GM12878 (cell line): ENCODE results near the gene KRT10. TPM values are rescaled to one million over a fixed set of nuclear protein-coding genes. Genes with fewer than 3 reads are reported as not detected.

ENCODE experiments used
- ATAC-seq: fragments of 200-7000 bp; cut with Tn5 transposase; 3 replicates; pipeline ENCODE4 v1.9.1; 2020; ENCODE audit warnings: mild to moderate bottlenecking, moderate library complexity
- BruUV-seq: library from RNA; stranded (reverse); fragments of 400-500 nt; replicated peaks from 2 replicates; lab custom pipeline; 2021; lab: Mats Ljungman, UMichigan
- CTCF ChIA-PET: fragments of 300-600 bp; sonication (Branson Sonifier 250); formaldehyde crosslinking; extraction: SDS; loops from one replicate; lab custom pipeline; 2021; ENCODE audit warnings: inconsistent platforms; lab: Yijun Ruan, JAX
- POLR2A ChIA-PET: fragments of 350-600 bp; formaldehyde crosslinking; extraction: SDS; loops from one replicate; lab custom pipeline; 2021; ENCODE audit warnings: inconsistent platforms; lab: Charles Lee
- RAD21 ChIA-PET: fragments of 300-600 bp; sonication (Branson Sonifier 250); formaldehyde crosslinking; loops from one replicate; lab custom pipeline; 2023; ENCODE audit warnings: antibody characterized with exemption; ENCODE audit not compliant: unreplicated experiment; lab: Charles Lee
- SMC1A ChIA-PET: fragments of 300-600 bp; sonication (Branson Sonifier 250); formaldehyde crosslinking; loops from one replicate; lab custom pipeline; 2023; ENCODE audit not compliant: unreplicated experiment, uncharacterized antibody; lab: Charles Lee
- DNase-seq: peaks from one replicate; pipeline ENCODE4 v3.0.0-alpha.2; 2011; ENCODE audit warnings: low read depth, low spot score
- FAIRE-seq: peaks from 3 replicates; lab custom pipeline; 2011; peaks lifted over from hg19 to GRCh38; lab: Jason Lieb, UNC
- H2AFZ ChIP-seq: 2 replicates; pipeline ENCODE4 v1.6.0; 2011; ENCODE audit warnings: low read depth, low read length, control low read depth; ENCODE audit not compliant: control insufficient read depth
- H3K27ac ChIP-seq: 2 replicates; pipeline ENCODE4 v1.5.1; 2011; ENCODE audit warnings: control low read depth; ENCODE audit not compliant: control insufficient read depth, insufficient read depth
- H3K27me3 ChIP-seq, 2 experiments: replicated peaks in 1 of 2; 2 replicates each; pipeline versions ENCODE4 v1.6.0 to v1.6.1; 2011; ENCODE audit warnings: low read length in 1 of 2; ENCODE audit not compliant: control insufficient read depth in 2 of 2, insufficient read depth in 2 of 2
- H3K36me3 ChIP-seq, 2 experiments: 2 replicates each; pipeline ENCODE4 v1.5.1; 2011; ENCODE audit warnings: low read length in 1 of 2; ENCODE audit not compliant: control insufficient read depth in 2 of 2, insufficient read depth in 2 of 2
- H3K4me1 ChIP-seq: 2 replicates; pipeline ENCODE4 v1.6.1; 2011; ENCODE audit warnings: mild to moderate bottlenecking, low read length, moderate library complexity, mixed read lengths; ENCODE audit not compliant: control insufficient read depth, insufficient read depth
- H3K4me2 ChIP-seq: 2 replicates; pipeline ENCODE4 v1.6.0; 2011; ENCODE audit warnings: control low read depth; ENCODE audit not compliant: control insufficient read depth, insufficient read depth
- H3K4me3 ChIP-seq: fragments of 200-600 bp; sonication (generic); 2 replicates; pipeline ENCODE4 v1.5.1; 2016
- H3K79me2 ChIP-seq: 2 replicates; pipeline ENCODE4 v1.6.0; 2011; ENCODE audit warnings: low read length; ENCODE audit not compliant: control insufficient read depth, insufficient read depth
- H3K9ac ChIP-seq: 2 replicates; pipeline ENCODE4 v1.8.0; 2011; ENCODE audit warnings: low read length, control low read depth, mixed read lengths; ENCODE audit not compliant: control insufficient read depth, insufficient read depth
- H3K9me3 ChIP-seq: replicated peaks from 3 replicates; pipeline ENCODE4 v1.5.1; 2011; ENCODE audit warnings: mild to moderate bottlenecking, low read length; ENCODE audit not compliant: control insufficient read depth, insufficient read depth
- H4K20me1 ChIP-seq: 2 replicates; pipeline ENCODE4 v1.6.0; 2011; ENCODE audit not compliant: control insufficient read depth, insufficient read depth
- NR2C1 ChIP-seq: fragments of 450-650 bp; IDR thresholded peaks from 2 replicates; pipeline ENCODE4 v1.6.1; 2017; ENCODE audit warnings: antibody characterized with exemption, mild to moderate bottlenecking, moderate library complexity
- SPI1 ChIP-seq: IDR thresholded peaks from 2 replicates; pipeline ENCODE4 v1.6.1; 2011; ENCODE audit warnings: low read depth, mild to moderate bottlenecking, low read length, moderate library complexity, borderline replicate concordance; ENCODE audit not compliant: insufficient read depth
- TCF12 ChIP-seq: IDR thresholded peaks from 2 replicates; pipeline ENCODE4 v1.6.1; 2011; ENCODE audit warnings: low read depth, mild to moderate bottlenecking, low read length
- ZBED1 ChIP-seq: IDR thresholded peaks from 2 replicates; pipeline ENCODE4 v1.6.1; 2016; ENCODE audit warnings: borderline replicate concordance
- ZNF622 ChIP-seq: fragments of 450-650 bp; IDR thresholded peaks from 2 replicates; pipeline ENCODE4 v1.6.1; 2017; ENCODE audit warnings: mild to moderate bottlenecking, inconsistent platforms
- WGBS: methylation state at CpG from one replicate; pipeline ENCODE4 v1.1.6; 2016; ENCODE audit warnings: low lambda C conversion rate; ENCODE audit not compliant: insufficient replicate concordance, insufficient coverage; ENCODE audit errors: missing lambda C conversion rate; 5-methylcytosine and 5-hydroxymethylcytosine counted together
- in situ Hi-C: fragments of 300-500 bp; cut with MboI; formaldehyde crosslinking; loops from 9 replicates; pipeline ENCODE4 v1.14.3; 2018; ENCODE audit warnings: mixed read lengths
- intact Hi-C: fragments of 100-400 bp; cut with micrococcal nuclease; formaldehyde crosslinking; loops from one replicate; pipeline ENCODE4 v1.14.2; 2022; ENCODE audit not compliant: unreplicated experiment
- polyA plus RNA-seq, 11 experiments: library from polyadenylated mRNA; depleted of rRNA in 4 of 11; unstranded in 6 of 11; stranded (reverse) in 5 of 11; fragments of >200 nt; fragmentation: Nextera tagmentation in 4 of 11; fragmentation: Illumina TruSeq in 1 of 11; extraction: Ambion mirVana in 4 of 11; extraction: Trizol in 1 of 11; gene quantifications; 1 replicate in 1 of 11; 2 replicates in 10 of 11; pipeline versions ENCODE4 v1.2.1 to v1.2.3, GENCODE V29; 2011 to 2016; ENCODE audit warnings: inconsistent platforms in 2 of 11, missing spikeins in 2 of 11, low read depth in 1 of 11
- total RNA-seq, 4 experiments: library from RNA; depleted of rRNA in 3 of 4; stranded (reverse); fragments of >200 nt in 3 of 4; fragmentation: Illumina TruSeq in 1 of 4; extraction: Trizol in 1 of 4; gene quantifications; 2 replicates each; pipeline versions ENCODE4 v1.2.1 to v1.2.3, GENCODE V29; 2013 to 2021

KRT10 gene
- total and polyA plus RNA-seq, 10 of the 15 experiments (the other 5 are each of a cell fraction or from before 2014, with no cell fraction given): 10.8 to 98.5 (median 23.9) TPM

- RAD21 ChIA-PET: no interaction called here
- POLR2A ChIA-PET: no interaction called here
- CTCF ChIA-PET: interaction anchor here (1.7 kb wide), 1 partner anchor 17 kb away, joined by 3 read pairs; no protein-coding TSS in a partner anchor
- Histone ChIP-seq H2AFZ (no peak overlapping the region), H3K4me2 (no peak overlapping the region), H3K9me3 (no peaks in the 10 kb centered on the region), H3K36me3 (no peaks in the 10 kb centered on the region), H4K20me1 (no peaks in the 10 kb centered on the region), H3K27ac (no peak overlapping the region), H3K4me1 (no peaks in the 10 kb centered on the region), H3K9ac (no peak overlapping the region), H3K79me2 (no peaks in the 10 kb centered on the region), H3K27me3 (no peaks in the 10 kb centered on the region; a peak in 2 of 4 replicates), H3K4me3 (no peak overlapping the region)
- FAIRE-seq: no peak
- no peak for ATAC-seq
- in situ Hi-C loops: no loop called here
- SMC1A ChIA-PET: no interaction called here
- intact Hi-C loops: no loop called here
- 61% methylated on average over 3 of the region's 3 CpGs for whole genome bisulfite sequencing
- no TSS peak for BruUV-seq
- DNase-seq: no peak
- TF ChIP-seq NR2C1 (no peak), SPI1 (no peak), TCF12 (no peak), ZBED1 (no peak)
Observed at GRCh38 chr17:40850293-40850972, 28.0 kb upstream of the KRT10 start.

- intact Hi-C loops (no loop called here), in situ Hi-C loops (no loop called here)
- TF ChIP-seq ZNF622: no peak
- DNase-seq (no peak), FAIRE-seq (no peak), ATAC-seq (no peak)
- no peaks in the 10 kb centered on the region for H3K36me3 ChIP-seq
- WGBS: 25% methylated on average over 4 of the region's 4 CpGs
- H3K9me3 ChIP-seq: no peaks in the 10 kb centered on the region
- CTCF ChIA-PET: interaction anchor here (1.7 to 2.3 kb wide), 2 partner anchors 17 to 230 kb away, joined by 3 to 6 read pairs; no protein-coding TSS in a partner anchor
- no peak overlapping the region for H2AFZ ChIP-seq
- RAD21 ChIA-PET: no interaction called here
- H3K79me2 ChIP-seq: no peaks in the 10 kb centered on the region
- BruUV-seq: no TSS peak
- SMC1A ChIA-PET: no interaction called here
- H3K4me2 ChIP-seq: no peak overlapping the region
- H3K9ac ChIP-seq: no peak overlapping the region
- no peaks in the 10 kb centered on the region for H3K4me1 ChIP-seq
- no peaks in the 10 kb centered on the region; a peak in 2 of 4 replicates for H3K27me3 ChIP-seq
- H3K27ac ChIP-seq: no peak overlapping the region
- H4K20me1 ChIP-seq: no peaks in the 10 kb centered on the region
- POLR2A ChIA-PET: no interaction called here
- no peak overlapping the region for H3K4me3 ChIP-seq
Observed at GRCh38 chr17:40849723-40850122, 27.3 kb upstream of the KRT10 start.
